ENCODE data around the gene HLA-G. TPM values are rescaled to one million over a fixed set of nuclear protein-coding genes. Genes with fewer than 3 reads are reported as not detected.

Gene HLA-G
- total and polyA plus RNA-seq, 2 donors (not counting 3 experiments of a cell fraction or from before 2014, with no cell fraction given) = 0.24 TPM; not detected in 1

- no peak for FAIRE-seq
- Histone ChIP-seq H3K4me3 (replicated peaks in 1 of 3; ENCODE audit: insufficient read depth in 1 of 3, low read depth in 1 of 3, low read length in 3 of 3) (no peak overlapping the region), H4K20me1 (replicated peaks; ENCODE audit: control insufficient read depth, extremely low read depth, insufficient read depth, low read length) (no peaks in the 10 kb centered on the region), H3K27me3 (ENCODE audit: control insufficient read depth in 2 of 2, insufficient read depth in 2 of 2, low read length in 2 of 2) (peaks cover 45 to 51% of the 10 kb centered on the region in 2 experiments), H3K9ac (replicated peaks; ENCODE audit: extremely low read depth, insufficient read depth, low read length) (no peak overlapping the region), H3K9me3 (replicated peaks; ENCODE audit: control insufficient read depth, insufficient read depth, low read length) (no peaks in the 10 kb centered on the region), H3K4me2 (ENCODE audit: insufficient read depth, low read length) (no peak overlapping the region), H3K4me1 (ENCODE audit: control insufficient read depth, extremely low read depth, insufficient read depth, low read length) (no peaks in the 10 kb centered on the region), H3K27ac (ENCODE audit: insufficient read depth, low read depth, low read length) (no peak overlapping the region), H3K9me1 (replicated peaks; ENCODE audit: control insufficient read depth, extremely low read depth, insufficient read depth, low read length) (no peaks in the 10 kb centered on the region), H2AFZ (ENCODE audit: low read depth, low read length) (no peak overlapping the region), H3K36me3 (ENCODE audit: control insufficient read depth in 2 of 2, extremely low read depth in 1 of 2, insufficient read depth in 2 of 2, low read length in 2 of 2) (no peaks in the 10 kb centered on the region), H3K79me2 (ENCODE audit: control insufficient read depth, insufficient read depth, low read length) (no peaks in the 10 kb centered on the region)
- dilution Hi-C loops (cut with MboI; ENCODE audit: extremely low pct_ligation_motif_present, low sequenced_read_pairs) = no loop called here
- POLR2A ChIA-PET = no interaction called here
- CTCF ChIA-PET = interaction anchor here (1.2 kb wide), 2 partner anchors 114 to 249 kb away, joined by 3 to 4 read pairs; no protein-coding TSS in a partner anchor
- no peak for DNase-seq (ENCODE audit: low read depth, low spot score)
- intact Hi-C loops (cut with micrococcal nuclease) = no loop called here
- TF ChIP-seq MYC (IDR thresholded peaks at IDR 0.05; ENCODE audit: low read depth, low read length) = no peak
- TF ChIP-seq POLR2AphosphoS5 (IDR thresholded peaks at IDR 0.05; ENCODE audit: insufficient read depth, low read depth, low read length) = no peak
- no peak for TF ChIP-seq FOS (IDR thresholded peaks at IDR 0.05; ENCODE audit: borderline replicate concordance, insufficient read depth, low read length)
- no peak for TF ChIP-seq POLR2A (IDR thresholded peaks at IDR 0.05; ENCODE audit: low read depth, low read length)
- TF ChIP-seq MAX (IDR thresholded peaks at IDR 0.05; ENCODE audit: insufficient read depth, insufficient read length) = no peak
- TF ChIP-seq CTCF (IDR thresholded peaks at IDR 0.05; ENCODE audit: extremely low read depth in 1 of 2, insufficient read depth in 1 of 2, low read depth in 1 of 2, low read length in 2 of 2) = no peak
- TF ChIP-seq GATA2 (IDR thresholded peaks at IDR 0.05; ENCODE audit: insufficient read depth, insufficient read length, low read depth, low read length) = no peak
- TF ChIP-seq JUN (IDR thresholded peaks at IDR 0.05; ENCODE audit: borderline replicate concordance, insufficient read depth, insufficient read length, low read depth) = no peak
- no peak for TF ChIP-seq EZH2 (IDR thresholded peaks at IDR 0.05; ENCODE audit: borderline replicate concordance, low read depth, low read length, severe bottlenecking)
- BruUV-seq (replicated peaks) = no TSS peak
Observed at GRCh38 chr6:29853245-29853644, 25.6 kb downstream of the HLA-G start.

Data from endothelial cell of umbilical vein (primary cell).